A204.1 (cell line): ENCODE measurements around the gene SUMO1.
"Not testable (repeated sequence)": the region's sequence is repeated elsewhere in the genome, so short reads cannot be mapped to it uniquely, and the experiment has no call there.

Experiments
- FAIRE-seq: peaks from 2 replicates; lab custom pipeline; 2012; peaks lifted over from hg19 to GRCh38; lab: Jason Lieb, UNC

SUMO1 gene

DNA sequence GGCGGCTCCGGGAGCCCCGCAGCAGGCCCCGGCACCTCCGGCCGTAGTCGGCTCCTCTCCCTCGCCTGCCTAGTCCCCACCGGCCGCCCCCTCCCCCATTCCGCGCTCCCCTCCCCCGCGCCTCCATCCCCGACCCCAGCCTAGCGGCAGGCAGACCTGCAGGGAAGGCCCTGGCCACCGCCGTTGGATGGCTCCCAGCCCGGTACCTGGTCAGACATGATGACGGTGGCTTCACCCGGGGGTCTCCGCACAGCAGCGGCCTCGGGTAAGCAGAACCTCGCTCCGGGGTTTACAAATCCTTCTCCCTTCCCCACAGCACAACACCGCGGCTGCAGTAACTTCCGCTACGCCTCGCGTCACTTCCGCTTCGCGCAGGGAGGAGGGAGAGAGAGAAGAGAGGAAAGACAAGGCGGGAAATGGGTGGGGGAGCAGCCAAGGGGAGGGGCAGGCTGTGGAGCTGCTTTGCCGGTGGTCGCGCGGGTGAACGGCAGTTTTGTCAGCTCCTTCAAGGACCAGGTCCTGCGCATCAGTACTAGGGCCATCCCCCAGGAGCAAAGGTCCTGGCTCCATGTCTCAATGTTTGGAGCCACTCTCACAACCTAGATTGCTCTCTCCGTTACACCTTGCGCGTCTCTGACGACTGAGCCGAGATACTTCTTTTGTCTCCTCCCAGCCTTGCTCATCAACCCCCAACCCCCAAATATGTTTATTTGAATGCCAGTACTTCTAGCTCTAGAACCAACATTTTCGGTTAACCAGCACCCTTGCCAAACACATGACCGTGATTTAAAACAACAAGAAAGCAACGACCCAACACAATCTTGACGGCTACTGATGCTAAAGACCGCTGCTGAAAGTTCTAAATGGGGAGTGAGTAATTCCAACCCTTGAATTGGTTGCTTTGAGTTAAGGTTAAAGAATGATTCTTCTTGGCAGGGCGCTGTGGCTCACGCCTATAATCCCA lies at the start of gene SUMO1:
TSS of gene SUMO1 (minus strand) at position 364 of the 964 bp plus-strand sequence. CDS start at position 218, 146 bp downstream.
- FAIRE-seq: peak; percentile 11

DNA sequence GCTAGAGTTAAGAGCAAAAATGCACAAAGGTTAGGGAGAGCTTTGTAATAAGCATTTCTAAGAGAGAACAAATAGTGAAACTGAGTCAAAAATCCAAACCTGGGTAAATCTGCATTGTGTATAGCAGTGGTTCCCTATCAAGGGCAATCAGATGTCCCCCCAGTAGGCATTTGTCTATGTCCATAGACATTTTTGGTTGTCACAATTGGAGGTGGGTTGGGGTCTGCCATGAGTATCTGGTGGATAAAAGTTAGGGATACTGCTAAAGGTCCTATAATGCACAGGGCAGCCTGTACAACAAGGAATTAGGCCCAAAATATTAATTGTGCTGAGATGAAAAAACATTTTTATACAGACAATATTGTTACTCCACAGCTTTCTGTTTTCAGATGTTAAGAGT lies 48.2 kb upstream of the SUMO1 start:
- no peak for FAIRE-seq

DNA sequence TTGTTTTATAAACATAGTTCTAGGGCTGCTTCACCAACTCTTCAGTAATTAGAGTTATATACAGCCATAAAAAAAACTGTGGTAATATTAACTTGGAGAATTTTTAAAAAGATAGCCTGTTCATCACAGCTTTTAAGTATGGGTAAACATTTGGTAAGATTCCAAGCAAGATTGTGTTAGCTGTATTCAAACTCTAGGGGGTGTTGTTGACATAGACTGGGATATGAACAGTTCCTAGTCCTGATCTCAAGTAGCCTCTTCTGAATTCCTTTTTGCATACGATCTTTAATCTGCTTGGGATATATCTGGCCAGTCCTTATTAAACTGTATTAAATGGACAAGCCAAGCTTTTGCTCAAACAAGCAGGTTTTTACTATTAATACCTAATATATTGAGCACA lies 40.5 kb upstream of the SUMO1 start:
- FAIRE-seq: peak; percentile 69

DNA sequence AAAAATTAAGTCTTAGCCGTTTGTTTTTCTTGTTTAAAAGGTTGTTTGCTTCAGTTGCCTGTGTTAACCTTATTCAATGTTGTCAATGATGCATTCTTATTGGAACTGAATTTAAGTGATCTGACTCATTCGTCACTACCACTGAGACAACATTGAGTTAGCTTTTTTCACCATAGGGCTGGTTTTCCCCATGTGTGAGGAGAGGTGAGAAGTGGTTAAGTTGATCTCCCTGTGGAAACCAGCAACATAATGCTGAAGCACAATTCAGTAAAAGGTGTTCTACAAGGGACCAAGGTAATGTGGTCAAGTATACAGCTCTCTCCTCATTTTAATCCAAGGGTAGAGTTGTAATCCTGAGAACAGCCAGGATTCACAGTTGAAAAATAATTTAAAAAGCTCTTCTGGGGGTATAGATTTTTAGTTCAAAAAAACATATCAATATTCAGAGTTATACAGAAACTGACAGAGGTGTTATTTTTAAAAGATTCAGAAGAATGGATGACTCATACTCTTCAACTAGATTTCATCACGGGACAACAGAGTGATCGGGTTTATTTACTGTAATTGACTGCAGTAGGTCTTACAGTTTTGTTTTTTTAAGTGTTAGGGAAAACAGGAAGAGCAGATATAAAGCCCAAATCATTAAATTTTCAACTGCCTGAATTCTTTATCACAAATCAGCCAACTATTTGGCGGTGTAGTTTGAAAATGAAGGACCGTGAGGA lies 39.8 kb upstream of the SUMO1 start:
- no peak for FAIRE-seq

DNA sequence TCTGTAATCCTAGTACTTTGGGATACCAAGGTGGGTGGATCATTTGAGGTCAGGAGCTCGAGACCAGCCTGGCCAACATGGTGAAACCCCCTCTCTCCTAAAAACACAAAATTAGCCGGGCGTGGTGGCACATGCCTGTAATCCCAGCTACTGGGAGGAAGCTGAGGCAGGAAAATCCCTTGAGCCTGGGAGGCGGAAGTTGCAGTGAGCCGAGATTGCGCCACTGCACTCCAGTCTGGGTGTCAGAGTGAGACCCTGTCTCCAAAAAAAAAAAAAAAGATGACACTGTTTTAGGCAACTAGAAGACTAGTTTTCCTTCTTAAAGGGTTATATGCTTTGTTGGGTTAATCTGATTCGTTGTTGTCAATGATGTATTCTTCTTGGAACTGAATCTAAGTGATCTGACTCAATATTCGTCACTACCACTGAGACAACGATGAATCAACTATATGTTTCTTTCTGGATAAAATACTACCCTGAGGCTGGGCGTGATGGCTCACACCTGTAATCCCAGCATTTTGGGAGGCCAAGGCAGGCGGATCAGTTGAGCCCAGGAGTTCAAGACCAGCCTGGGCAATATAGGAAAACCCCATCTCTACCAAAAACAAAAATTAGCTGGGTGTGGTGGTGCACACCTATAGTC lies 37.8 kb upstream of the SUMO1 start:
- not testable (repeated sequence) for FAIRE-seq

DNA sequence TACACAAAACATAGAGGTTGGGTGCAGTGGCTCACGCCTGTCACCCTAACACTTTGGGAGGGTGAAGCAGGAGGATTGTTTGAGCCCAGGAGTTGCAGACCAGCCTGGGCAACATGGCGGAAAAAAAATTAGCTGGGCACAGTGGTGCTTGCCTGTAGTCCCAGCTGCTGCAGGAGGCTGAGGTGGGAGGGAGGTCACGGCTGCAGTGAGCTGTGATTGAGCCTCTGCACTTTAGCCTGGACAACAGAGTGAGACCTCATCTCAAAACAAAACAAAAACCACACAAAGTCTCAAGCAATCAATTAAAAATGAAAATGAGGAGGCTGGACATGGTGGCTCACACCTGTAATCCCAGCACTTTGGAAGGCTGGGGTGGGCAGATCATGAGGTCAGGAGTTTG lies 32.1 kb upstream of the SUMO1 start:
- no peak for FAIRE-seq

DNA sequence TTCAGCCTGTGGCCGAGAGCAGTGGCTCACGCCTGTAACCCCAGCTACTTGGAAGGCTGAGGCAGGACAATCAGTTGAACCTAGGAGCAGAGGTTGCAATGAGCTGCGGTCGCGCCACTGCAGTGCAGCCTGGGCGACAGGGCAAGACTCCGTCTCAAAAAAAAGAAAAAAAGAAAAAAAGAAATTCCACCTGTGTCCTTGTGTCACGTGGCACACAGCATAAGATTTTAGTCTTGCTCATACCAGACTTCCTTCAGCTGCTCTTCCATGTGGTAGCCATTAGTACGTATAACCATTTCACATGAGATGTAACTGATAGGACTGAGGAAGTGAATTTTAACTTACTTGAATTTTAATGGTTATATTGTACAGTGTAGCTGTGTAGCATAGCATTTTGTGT lies 31.2 kb upstream of the SUMO1 start:
- no peak for FAIRE-seq

DNA sequence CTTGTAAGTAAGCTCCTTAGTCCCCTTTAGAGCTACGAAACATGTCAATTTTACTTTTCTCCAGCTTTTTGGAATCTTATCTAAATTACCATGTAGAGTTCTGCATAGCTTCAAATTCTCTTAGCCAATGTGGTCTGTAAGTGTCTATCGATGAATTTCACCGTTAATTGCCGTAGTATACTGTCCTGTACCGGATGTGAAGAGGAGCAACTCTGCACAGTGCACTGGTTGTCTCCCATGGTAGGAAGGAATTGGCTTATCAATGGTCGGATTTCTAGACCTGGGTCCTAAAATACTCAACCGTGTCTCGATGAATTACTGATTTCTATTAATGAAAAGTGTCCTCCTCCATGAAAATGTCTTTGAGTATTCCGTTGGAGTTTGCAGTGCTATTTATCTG lies 29.1 kb upstream of the SUMO1 start:
- no peak for FAIRE-seq

DNA sequence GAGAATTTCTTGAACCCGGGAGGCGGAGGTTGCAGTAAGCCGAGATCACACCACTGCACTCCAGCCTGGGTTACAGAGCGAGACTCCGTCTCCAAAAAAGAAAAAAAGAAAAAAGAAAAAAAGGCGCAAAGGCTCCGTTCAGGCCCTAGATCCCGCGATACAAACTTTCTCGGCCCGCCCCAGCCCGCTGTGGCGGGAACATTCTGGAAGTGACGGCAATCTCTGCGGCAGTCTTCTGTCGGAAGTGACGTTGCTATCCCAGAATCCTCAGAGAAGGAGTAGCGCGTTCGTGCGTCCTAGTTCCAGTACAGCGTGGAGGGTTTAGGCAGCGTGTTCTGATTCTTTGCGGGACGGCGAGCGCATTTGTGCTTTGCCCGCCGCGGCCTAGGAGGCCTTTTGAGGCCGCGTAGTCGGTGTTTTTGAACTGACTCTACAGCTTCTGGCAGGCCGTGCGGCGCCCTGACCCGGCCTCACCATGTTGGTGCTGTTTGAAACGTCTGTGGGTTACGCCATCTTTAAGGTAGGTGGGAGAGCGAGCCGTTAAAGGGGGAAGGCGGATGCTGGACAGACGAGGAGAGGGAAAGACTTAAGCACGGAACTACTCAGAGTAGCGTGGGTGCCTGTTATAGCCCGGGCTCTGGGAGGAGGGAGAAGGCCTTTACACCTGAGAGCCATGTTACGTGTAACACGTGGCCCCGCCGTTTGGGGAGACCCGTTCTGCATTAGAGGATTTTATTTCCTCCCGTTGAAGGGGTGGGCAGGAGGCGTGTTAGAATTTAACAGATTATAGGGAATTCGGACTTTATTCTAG lies 27.3 kb upstream of the SUMO1 start, which contains the start of gene NOP58:
TSS of gene NOP58 (plus strand) at position 297 of the 811 bp plus-strand sequence. CDS start at position 476, 179 bp downstream.
- peak; percentile 96 for FAIRE-seq

DNA sequence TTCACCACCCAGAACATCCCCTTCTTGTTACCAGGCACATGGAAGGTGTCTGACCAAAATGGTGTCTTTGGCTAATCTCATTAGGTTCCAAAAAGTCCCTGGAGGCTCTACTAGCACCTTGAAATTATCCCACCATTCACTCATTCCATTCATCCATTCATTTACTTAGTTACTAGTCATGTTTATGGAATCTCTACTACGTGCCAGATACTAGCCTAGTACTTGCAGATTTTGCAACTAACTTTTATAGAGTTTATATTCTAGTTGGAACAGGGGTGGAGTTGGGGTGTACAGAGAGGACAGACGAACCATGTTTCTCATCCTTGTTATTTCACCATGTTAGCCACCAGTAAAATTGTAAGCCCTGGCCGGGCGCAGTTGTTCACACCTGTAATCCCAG lies 23.1 kb upstream of the SUMO1 start:
- FAIRE-seq: no peak

DNA sequence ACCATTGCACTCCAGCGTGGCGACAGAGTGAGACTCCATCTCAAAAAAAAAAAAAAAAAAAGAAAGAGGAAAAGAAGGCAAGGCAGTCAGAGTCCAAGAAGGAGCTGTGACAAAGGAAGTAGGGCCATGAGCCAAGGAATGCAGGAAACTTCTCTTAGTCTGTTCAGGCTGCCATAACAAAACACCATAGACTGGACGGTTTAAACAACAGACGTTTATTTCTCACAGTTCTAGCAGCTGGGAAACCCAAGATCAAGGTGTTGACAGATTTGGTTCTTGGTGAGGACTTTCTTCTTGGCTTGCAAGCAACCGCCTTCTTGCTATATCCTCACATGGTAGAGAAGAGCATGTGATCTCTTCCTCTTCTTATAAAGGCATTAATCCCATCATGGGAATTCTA lies 13.1 kb upstream of the SUMO1 start:
- FAIRE-seq: no peak

DNA sequence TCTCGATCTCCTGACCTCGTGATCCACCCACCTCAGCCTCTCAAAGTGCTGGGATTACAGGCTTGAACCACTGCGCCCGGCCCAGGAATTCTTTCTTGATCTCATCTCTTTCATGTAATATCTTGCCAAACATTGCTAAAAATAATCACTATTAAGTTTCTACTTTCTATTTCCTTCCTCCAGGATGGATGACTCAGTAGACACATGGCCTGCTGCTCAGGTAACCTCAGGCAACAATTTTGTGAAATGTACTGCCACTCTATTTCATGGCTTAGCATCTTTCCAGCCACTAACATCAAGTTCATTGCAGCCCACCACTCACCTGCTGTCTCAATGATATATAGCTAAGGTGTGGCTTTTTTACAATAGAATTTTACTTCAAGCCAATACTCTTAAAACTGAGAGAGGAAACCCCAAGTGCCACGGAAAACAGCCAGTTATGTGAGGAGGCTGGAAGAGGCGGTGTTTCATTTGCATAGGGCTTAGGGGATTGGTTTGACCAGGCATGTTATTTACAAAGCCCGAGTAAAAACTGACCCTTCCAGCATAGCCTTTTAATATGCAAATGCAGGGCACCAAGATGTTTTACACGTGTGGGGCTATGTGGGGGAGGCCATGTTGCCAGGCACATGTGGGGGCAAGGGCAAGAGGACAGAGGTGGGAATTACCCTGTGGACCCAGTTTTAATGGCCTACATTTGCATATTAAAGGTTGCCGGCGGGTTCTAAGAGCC lies 11.3 kb upstream of the SUMO1 start:
- FAIRE-seq: no peak

DNA sequence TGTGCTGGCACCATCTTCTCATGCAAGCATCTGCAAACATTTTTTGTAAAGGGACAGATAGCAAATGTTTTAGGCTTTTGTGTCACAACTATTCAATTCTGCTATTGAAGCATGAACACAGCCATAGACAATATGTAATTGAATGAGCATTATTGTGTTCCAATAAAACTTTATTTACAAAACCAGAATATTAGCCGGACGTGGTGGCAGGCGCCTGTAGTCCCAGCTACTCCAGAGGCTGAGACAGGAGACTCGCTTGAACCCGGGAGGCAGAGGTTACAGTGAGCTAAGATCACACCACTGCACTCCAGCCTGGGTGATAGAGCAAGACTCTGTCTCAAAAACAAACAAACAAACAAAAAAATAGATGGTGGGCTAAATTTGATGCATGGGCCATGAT lies 9.3 kb upstream of the SUMO1 start:
- not testable (repeated sequence) for FAIRE-seq

DNA sequence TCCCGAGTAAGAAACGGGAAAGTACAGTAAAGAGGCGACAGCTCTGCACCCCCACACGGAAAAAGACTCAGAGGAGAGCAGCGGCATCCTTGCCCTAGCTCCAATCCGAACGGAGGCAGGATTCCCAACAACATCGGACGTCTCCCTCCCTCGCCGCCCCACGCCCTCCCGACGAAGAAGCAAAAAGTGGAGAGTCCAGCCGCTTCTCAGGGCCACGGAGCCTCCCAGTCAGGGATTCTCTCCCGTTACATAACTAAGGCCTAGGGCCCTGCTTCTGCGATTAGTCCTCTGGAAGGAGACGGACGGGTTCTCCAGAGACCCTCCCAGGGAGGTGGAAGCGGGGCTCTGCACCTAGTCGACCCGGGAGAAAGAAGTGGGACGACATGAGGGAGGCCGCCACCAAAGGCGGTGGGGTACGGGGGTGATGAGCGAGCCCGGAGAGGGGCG lies 587 bp downstream of the SUMO1 start:
- no peak for FAIRE-seq

DNA sequence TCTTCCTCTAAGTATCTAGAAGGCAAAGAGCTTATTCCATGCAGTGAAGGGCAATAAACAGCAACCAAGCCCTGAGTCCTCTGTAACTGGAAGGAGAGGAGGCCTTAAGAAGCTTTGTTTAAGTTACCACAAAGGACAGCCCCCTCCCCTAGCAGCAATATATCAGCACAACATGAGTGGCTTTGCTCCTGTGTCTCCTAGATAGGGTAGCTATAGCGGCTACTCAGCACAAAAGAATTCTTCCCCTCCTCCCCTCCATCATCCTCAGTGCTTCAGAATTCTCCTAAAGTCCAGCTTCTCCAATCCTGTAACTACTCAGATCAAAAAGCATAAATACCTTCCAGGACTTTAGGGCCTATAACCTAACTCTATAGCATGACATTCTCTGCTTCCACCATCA lies 16.5 kb downstream of the SUMO1 start:
- FAIRE-seq: no peak

DNA sequence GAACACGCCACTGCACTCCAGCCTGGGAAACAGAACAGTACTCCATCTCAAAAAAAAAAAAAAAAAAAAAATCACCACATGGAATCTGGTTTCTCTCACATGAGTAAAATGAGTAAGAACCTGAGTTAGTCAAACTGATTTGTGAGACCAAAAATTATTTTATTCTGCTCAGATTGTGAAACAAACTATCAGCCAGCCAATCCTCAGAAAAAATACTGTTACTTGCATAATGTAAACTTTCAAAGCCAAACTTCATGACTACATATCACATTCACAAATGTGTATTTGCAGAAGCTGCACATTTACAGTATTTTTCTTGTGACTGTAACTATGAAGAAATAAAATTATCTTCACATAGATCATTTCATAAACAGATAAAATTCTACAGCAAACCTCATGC lies 23.2 kb downstream of the SUMO1 start:
- no peak for FAIRE-seq

DNA sequence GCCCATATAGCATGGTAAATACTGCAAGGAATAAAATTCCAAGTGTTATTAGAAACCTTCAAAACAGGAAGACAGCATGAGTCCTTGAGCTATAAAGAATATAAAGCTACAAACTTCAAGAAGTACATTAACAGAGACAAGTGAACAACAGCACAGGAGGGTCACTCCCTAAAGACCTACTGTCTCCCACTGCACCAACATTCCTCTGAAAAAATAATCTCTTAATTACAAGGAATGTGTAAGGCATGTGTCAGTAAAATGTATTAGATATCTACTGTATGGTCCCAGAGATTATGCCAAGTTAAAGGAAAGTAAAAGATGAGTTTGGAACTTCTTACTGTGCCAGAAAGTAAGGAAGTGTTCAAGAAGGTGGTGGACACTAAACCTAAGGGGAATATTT lies 29.9 kb downstream of the SUMO1 start:
- no peak for FAIRE-seq

DNA sequence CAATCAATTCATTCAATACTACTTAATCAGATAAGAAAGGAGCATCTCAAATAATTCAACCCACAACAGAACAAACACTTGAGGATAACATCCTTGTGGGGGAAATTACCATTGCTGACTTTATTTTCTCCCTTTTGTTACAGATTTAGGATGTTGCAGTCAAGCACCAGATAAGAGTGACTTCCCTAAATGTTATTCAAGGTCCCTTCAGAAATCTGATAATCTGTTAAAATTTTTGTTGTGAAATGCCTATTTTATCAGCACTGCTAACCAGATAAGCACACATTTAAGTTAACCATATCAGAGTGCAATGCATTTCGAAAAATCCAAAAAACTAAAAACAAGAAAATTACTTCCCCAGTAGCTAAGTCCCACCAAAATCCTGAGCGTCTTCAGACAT lies 33.5 kb downstream of the SUMO1 start:
- no peak for FAIRE-seq

DNA sequence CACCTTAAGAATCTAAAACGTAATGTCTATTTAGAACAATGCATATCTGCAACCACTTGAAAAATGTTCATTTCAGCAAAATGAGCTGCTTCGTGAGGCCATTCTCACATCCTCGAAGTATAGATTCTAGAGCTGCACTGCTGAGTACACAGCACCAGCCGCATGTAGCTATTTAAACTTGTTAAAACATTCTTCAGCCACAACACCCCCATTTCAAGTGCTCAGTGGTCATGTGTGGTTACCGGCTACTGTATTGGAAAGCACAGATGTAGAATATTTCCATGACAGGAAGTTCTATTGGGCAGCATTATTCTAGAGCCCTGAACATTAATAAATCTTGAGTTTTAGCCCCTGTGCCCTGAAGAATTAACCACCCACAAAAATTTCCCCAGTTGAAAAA lies 35.0 kb downstream of the SUMO1 start:
- no peak for FAIRE-seq

DNA sequence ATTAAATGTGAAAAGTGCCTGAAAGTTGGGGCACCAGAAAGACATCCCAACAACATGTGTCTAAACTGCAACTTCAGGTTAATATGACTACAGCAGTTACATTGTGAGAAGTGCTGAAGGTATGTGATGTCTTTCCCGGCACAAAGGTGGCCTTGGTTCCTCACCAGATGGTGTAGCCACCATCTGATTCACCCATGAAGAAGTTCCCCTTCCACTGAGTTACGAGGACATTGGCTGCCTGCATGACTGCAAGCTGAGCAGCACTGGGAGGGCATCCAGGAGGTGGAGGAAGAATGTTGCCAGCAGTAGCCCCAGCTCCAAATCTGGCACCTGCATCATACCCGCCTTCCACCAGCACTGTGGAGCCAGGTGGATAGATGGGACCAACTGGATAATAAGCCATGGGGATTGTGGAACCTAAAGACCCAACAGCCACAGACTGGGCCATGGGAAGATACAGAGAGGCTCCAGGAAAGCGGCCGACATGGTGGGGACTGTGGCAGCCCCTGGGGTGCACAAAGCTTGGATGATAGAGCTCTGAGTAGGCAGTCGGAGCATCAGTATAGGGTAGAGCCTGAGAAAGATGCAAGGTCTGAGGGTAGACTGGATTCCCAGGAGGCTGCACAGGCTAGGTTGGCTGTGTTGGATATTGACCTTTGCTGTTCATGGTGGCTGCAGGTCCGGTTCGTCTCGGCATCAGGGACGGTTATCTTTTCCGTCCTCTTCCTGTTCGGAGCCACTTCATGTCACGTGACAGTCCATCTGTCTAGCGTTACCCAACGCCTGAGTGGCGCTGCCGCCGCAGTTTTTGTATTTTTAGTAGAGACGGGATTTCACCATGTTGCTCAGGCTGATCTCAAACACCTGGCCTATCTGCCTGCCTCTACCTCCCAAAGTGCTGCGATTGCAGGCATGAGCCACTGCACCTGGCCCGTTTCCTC lies 36.9 kb downstream of the SUMO1 start:
- no peak for FAIRE-seq
